MV-4-11 (cell line): ENCODE results near the gene HERC4.
A peak's percentile ranks its signal among the peaks of the same experiment; 100 is the strongest.

Experiments
- DNase-seq: peaks from one replicate; lab custom pipeline; 2025; lab: John Stamatoyannopoulos, UW

The HERC4 gene, protein sequence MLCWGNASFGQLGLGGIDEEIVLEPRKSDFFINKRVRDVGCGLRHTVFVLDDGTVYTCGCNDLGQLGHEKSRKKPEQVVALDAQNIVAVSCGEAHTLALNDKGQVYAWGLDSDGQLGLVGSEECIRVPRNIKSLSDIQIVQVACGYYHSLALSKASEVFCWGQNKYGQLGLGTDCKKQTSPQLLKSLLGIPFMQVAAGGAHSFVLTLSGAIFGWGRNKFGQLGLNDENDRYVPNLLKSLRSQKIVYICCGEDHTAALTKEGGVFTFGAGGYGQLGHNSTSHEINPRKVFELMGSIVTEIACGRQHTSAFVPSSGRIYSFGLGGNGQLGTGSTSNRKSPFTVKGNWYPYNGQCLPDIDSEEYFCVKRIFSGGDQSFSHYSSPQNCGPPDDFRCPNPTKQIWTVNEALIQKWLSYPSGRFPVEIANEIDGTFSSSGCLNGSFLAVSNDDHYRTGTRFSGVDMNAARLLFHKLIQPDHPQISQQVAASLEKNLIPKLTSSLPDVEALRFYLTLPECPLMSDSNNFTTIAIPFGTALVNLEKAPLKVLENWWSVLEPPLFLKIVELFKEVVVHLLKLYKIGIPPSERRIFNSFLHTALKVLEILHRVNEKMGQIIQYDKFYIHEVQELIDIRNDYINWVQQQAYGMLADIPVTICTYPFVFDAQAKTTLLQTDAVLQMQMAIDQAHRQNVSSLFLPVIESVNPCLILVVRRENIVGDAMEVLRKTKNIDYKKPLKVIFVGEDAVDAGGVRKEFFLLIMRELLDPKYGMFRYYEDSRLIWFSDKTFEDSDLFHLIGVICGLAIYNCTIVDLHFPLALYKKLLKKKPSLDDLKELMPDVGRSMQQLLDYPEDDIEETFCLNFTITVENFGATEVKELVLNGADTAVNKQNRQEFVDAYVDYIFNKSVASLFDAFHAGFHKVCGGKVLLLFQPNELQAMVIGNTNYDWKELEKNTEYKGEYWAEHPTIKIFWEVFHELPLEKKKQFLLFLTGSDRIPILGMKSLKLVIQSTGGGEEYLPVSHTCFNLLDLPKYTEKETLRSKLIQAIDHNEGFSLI

DNA sequence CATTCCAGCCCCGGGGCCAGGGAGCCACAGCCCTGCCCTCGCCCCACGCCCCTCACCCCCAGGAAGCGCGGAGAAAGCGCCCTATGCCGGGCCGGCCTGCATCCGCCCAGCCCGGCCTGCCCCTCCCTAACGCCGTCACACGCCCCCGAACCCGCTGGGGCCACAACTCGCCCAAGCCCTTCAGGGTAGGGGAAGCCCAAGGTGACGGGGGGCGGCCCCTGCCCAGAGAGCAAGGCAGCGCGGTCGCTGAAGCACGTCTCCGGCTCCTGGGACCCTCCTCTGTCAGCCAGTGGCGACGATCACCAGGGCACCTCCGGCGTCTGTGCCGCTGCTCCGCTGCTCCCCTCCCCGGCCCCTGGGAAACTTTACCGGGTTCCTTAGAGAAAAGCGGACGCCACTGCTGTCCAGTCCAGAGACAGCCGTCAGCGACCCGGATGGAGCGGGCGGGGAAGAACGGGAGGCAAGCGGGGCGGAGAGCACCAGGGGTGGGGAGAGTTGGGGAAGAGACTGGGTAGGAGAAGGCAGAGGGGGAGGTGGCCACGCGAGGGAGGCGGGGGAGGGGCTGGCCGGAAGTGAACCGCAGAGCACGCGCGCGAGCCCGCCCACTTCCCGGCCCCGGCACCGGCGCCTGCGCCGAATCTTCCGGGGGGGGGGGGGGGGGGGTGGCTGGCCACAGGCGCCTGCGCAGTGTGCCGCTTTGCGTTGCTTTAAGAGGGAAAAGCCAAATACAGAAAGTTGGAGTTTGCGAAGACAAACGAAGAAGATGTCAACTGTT lies at the start of gene HERC4:
Gene HERC4 (minus strand): TSS at position 509 of the 775 bp plus-strand sequence. CDS start 2,175 bp downstream, outside the sequence.
- DNase-seq, result peak; percentile 75

DNA sequence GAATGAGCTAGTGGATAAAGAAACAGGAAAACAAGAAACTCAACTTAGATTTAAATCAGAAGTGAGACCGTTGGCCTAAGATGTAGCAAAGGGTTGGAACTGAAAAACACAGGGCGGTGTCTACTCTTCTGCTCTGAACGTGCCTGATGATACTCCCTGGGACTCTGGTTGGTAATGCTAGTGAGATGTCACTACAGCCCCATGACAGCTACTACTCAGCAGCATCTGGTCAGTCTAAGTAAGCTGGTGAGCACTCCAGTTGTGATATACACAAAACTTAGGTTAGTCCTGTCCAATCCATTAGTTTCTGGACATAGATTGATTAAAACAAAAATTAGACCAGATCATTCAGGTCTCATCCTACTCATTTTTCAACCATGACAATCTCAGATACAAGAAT lies 49.6 kb upstream of the HERC4 start:
- DNase-seq, result no peak

DNA sequence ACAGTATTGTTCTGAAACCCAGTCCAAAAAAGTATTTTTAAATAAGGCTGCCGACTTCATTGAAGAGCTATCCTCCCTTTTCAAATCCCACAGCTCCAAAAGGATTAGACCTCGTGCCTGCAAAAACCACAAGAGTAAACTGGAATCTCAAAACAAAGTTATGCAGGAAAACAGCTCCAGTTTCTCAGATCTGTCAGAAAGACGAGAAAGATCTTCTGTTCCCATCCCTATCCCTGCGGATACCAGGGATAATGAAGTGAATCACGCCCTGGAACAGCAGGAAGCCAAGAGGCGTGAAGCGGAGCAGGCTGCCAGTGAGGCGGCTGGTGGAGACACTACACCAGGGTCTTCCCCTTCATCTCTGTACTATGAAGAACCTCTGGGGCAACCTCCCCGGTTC lies 46.8 kb upstream of the HERC4 start:
- DNase-seq, result no peak

DNA sequence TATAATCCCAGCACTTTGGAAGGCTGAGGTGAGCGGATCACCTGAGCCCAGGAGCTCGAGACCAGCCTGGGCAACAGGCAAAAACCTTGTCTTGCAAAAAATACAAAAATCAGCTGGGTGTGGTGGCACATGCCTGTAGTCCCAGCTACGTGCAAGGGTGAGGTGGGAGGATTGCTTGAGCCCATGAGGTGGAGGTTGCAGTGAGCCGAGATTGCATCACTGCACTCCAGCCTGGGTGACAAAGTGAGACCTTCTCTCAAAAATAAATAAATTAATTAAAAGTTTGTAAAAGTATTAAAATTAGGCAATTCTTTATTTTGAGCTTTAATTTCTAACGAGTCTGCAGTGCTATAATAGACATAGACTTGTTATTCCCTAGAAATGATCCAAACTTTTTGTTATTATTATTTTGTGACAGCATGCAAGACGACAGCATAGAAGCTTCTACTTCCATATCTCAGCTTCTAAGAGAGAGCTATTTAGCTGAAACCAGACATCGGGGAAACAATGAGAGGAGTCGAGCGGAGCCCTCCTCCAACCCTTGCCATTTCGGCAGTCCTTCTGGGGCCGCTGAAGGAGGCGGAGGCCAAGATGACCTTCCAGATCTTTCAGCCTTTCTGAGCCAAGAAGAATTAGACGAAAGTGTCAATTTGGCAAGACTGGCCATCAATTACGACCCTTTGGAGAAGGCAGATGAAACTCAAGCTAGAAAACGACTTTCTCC lies 46.1 kb upstream of the HERC4 start:
- no peak for DNase-seq

DNA sequence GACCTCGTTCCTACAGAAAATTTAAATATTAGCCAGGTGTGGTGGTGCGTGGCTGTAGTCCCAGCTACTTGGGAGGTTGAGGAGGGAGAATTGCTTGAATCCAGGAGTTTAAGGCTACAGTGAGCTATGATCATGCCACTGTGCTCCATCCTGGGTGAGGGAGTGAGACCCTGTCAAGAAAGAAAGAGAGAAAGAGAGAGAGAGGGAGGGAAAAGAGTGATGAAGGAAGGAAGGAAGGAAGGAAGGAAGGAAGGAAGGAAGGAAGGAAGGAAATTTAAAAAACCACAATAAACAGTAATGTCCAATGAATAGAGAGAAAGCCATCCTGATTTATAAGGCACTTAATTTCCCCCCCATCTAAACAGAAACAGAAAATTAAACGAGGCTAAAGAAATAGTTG lies 43.6 kb upstream of the HERC4 start:
- no peak for DNase-seq

DNA sequence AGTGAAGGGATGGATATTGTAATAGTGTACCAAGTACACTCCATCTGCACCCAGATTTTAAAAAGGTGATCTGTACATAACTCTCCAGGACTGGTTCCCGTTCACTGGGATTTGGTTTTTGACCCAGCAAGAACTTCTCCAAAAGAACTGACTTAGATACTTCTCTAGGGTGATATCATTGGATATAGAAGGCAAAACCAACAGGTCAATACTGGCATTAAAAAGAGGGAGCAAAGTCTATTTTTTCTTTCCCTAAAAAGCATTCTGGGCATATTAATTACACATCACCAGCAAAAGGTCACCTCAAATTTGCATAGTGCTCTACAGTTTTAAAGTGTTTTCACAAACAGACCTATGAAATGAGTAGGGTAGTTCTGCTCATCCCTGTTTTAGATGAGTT lies 37.8 kb upstream of the HERC4 start:
- no peak for DNase-seq

DNA sequence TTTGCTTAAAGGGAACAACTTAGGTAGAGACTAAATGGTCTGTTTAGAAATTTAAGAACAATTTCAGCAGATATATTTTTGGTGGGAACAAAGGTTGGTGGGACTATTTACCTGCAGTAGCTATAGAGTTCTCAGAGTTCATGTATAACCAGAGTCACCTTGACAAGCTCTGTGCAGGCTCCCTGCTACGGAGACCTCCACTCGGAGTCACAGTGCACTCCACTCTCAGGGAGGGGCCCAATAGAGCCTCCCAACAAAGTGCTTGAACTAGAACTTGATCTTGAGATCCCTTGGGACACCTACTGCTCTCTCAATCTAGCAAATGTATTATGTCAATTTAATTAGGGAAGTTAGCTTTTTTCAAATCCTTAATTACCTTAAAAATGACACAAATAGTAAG lies 36.5 kb upstream of the HERC4 start:
- no peak for DNase-seq

DNA sequence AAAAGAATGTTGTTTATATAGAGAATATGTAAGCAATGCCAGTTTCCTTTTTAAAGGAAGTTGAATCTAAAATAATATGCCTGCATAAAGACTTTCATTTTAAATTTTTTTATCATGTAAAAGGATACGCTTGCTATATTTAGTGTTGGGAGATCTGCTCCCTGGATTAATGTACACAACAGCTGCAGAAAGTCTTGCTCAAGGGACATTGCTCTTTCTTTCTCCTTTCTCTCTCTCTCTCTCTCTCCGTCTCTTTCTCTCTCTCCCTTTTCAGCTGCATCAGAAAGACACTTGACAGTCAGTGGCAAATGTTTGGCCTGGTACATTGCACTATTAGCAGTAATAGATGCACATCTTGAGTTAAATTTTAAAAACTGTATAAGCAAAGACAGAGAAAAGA lies 34.9 kb upstream of the HERC4 start:
- no peak for DNase-seq

DNA sequence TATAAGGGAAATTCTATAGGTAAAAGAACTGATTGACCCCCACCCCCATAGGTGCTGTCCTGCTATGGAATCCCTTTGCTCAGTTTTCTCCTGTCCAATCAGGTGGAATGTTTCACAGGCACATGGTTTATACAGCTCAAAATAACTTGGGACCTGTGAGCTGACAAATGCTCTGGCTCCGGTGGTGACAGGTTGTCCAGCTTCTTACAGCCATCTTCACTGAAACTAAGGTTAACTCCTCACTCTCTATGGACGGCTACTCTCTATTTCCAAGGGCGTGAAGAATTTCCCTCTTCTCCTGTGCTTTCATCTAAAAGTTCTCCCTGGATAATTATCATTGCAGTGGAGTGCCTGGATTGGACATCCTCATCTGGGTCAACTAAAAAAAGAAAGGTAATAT lies 34.2 kb upstream of the HERC4 start, which contains the start of gene MYPN:
Gene MYPN (plus strand): TSS at position 158 of the 400 bp plus-strand sequence. CDS start 11,951 bp downstream, outside the sequence.
- no peak for DNase-seq

DNA sequence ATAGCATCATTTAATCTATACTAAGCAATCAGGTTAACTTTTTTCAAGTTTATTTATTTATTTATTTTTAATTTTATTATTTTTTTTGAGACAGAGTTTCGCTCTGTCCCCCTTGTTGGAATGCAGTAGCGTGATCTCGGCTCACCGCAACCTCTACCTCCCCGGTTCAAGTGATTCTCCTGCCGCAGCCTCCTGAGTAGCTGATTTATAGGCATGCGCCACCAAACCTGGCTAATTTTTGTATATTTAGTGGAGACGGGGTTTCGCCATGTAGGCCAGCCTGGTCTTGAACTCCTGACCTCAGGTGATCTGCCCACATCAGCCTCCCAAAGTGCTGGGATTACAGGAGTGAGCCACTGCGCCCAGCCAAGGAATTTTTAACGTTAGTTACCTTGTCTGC lies 33.6 kb upstream of the HERC4 start:
- DNase-seq, result no peak

DNA sequence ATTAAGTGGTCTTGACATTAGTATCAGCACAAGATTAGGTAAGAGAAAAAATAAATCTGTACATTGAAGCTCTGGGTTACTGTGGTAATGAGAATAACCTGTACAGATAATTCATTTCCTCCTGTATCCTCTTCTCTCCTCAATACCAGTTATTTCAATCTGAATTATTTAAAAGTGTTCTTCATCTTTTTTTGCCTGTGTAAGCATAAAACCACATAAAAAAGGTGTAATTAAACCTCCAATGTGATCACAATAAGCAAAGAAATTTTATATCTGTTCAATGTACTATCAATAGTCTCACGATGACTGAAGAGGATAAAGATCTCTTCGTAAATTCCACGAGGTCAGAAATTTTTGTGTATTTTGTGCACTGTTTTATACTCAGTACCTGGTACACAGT lies 33.0 kb upstream of the HERC4 start:
- DNase-seq, result no peak

DNA sequence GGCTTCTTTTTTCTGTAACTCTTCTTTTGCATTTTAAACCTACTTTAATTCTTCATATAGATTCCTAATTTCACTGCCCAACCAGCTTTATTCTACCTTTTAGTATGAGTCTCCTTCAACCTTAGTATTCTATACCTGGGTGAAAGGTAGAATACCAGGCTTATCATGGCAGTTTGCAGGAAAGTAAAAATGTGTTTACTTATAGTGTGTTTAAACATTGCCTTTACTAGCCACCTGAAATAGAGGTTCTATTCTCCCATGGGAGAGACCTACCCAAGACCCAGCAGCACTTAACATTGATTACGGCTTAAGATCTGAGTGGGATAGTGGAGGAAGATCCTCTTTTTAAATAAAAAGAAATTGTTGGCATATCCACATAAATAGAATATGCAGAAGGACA lies 32.6 kb upstream of the HERC4 start:
- DNase-seq, result no peak

DNA sequence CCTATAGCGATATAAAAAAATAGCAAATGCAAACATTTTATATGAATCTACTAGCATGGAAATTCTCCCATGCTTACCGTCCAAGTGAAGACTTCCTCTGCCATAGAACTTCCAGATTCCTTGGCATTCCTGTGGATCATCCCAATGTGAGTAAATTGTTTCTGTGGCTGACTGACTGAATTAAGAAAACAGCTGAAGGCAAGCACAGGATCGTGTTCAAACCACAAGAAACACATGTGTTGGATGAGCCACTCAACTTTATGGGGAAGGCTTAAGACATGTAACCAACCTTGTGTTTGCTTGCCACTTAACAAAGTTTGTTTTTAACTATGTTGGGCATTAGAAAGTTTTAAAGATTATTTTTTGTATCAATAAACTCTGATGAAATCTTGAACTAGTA lies 31.6 kb upstream of the HERC4 start:
- no peak for DNase-seq

DNA sequence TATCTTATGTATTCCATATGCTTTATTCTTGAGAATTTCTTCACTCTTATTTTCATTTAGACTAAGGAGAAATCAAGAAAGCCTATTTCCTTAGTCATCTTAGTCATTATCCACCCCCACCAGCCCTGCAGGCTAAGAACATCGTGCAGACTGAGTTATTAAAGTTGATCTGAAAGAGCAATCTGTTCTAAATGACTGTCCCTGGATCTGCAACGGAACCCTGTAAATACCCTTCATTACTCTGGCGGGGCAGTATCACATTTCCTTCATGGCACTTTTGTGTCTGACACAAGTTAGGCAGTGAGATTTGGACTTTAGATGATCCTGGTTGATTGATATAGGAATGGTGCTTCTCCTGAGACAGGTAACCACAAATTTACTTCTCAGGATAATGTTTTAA lies 30.7 kb upstream of the HERC4 start:
- DNase-seq, result no peak

DNA sequence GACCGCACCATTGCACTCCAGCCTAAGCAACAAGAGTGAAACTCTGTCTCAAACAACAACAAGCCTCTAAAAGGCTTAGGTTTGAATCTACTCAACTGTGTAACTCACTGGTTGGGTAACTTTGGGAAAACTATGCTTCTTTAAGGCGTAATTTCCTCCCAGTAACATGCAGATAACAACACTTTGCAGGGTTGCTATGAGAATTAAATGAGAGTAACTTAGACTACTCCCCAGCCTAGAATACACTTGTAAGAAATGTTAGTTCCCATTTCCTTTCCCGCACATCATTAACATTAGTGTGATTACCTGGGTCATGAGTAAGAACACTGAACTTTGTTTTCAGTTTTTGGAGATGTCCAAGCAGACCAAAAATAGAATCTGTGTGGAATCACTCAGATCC lies 28.8 kb upstream of the HERC4 start:
- DNase-seq, result no peak

DNA sequence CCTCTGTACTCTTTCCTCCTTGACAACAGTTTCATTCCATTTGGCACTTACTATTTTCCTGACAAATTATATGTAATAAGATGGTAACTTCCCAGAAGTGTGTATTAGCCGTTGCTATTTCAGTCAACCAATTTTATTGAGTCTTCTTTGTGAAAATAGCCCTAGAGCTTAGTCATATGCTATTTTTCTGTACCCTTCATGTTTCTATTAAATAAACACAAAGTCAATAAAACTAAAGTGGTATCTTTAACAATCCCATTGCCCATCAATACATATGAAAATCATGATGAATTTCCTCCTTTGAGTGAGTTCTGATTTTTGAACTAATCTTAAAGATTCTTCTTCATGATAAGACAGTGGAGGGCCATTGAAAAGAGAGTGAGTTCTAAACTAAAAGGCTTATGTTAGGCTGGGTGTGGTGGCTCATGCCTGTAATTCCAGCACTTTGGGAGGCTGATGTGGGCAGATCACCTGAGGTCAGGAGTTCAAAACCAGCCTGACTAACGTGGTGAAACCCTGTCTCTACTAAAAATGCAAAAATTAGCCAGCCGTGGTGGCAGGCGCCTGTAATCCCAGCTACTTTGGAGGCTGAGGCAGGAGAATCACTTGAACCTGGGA lies 28.3 kb upstream of the HERC4 start:
- DNase-seq, result no peak

DNA sequence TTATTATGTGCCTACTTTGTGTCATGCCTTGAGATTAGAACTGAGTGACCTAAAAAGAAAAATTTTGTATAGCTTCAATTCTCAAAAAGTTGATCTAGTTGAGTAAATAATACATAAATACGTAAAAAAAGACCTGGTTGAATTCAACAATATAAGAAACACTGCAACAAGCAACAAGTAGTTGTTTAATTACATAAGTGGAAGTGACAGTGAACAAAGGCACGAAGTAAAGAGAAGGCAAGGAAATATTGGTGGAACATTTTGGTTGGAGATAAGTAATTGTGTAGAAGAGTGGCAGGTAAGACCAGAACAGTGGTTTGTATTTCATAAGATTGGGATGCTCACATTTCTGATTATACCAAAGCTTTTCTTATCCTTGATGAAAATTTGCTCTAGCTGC lies 26.0 kb upstream of the HERC4 start:
- DNase-seq, result no peak

DNA sequence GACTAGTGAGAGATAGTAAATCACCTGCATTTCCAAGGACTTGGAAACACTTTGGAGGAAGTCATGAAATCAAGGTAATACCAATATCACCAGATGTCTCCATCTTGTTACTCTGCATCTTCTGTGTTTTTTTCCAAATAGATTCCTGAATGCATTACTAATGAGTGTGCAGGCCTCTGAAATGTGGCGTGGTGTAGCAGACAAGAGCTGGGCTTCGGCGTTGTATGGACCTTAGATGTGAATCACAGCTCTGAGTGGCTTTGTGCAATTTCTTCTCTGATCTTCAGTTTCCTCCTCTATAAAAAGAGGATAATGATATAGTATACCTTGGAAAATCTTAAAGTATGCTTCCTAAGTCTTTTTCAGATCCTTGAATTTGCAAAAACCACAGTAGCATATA lies 24.7 kb upstream of the HERC4 start:
- no peak for DNase-seq

DNA sequence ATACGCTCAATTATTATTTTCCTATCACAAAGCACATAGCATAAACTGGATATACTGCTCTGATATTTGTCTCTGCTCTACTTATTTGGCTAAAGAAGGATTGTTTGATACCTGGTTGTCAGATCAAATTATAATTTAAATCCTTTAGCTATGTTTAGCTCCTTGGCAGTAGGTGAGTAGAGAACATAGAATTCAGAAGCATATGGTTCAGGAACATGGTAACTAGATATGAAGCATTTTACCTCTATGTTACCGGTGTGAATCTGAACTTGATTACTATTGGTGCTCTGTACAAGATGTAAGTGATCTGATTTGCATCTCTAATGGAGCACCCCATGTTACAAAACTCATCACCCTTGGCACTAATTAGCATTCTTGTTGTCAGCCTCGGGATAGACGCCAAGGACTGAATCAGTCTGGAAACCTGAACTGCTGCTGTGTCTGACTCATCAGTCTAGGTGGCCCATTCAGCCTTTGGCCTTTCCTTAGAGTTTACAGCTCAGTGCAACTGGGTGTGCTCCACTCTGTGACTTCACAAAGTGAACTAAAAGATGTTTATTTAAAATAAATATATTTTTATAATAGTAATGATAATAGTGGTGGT lies 21.9 kb upstream of the HERC4 start:
- DNase-seq, result no peak

DNA sequence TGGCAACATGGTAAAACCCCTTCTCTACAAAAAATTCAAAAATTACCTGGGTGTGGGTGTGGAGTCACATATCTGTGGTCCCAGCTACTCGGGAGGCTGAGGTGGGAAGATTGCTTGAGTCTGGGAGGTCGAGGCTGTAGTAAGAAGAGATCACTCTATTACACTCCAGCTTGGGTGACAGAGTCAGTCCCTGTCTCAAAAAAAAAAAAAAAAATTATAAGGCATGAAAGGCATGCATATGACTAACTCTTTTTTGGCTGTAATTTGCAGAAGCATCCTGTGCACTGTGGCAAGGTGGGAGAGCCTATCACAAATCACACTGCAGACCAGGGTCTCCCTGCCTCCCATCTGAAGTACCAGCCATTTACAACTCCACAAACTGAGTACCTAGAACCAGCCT lies 20.1 kb upstream of the HERC4 start:
- no peak for DNase-seq
